Stomach smooth muscle (tissue), 2 donors: ENCODE measurements around the gene ZNF697.
A peak's percentile ranks its signal among the peaks of the same experiment; 100 is the strongest.
"Not testable (repeated sequence)": the region's sequence is repeated elsewhere in the genome, so short reads cannot be mapped to it uniquely, and the experiment has no call there.

Source experiments
- H3K27ac ChIP-seq: one replicate; pipeline ENCODE4 v1.7.0; 2013; ENCODE audit warnings: mild to moderate bottlenecking, low read length, inconsistent platforms
- H3K27me3 ChIP-seq, 2 donors: one replicate each; pipeline ENCODE4 v1.7.0; 2013; ENCODE audit warnings: low read length in 2 of 2; ENCODE audit not compliant: insufficient read depth in 2 of 2, control insufficient read depth in 1 of 2
- H3K36me3 ChIP-seq, 2 donors: one replicate each; pipeline ENCODE4 v1.7.0; 2013; ENCODE audit warnings: low read length in 2 of 2; ENCODE audit not compliant: control insufficient read depth in 2 of 2, insufficient read depth in 2 of 2
- H3K4me1 ChIP-seq: one replicate; pipeline ENCODE4 v1.7.0; 2013; ENCODE audit warnings: low read length; ENCODE audit not compliant: control insufficient read depth, insufficient read depth
- H3K4me3 ChIP-seq, 2 donors: one replicate each; pipeline ENCODE4 v1.7.0; 2013; ENCODE audit warnings: low read length in 2 of 2
- H3K9ac ChIP-seq, 2 donors: one replicate each; pipeline ENCODE4 v1.7.0; 2013; ENCODE audit warnings: low read length in 2 of 2, mild to moderate bottlenecking in 1 of 2
- H3K9me3 ChIP-seq, 2 donors: one replicate each; pipeline ENCODE4 v1.7.0; 2013; ENCODE audit warnings: low read length in 2 of 2; ENCODE audit not compliant: control insufficient read depth in 2 of 2
- donor health status: healthy.
- donor health status: Pancreatic carcinoma.

ZNF697 gene

GRCh38 chr1:119647734-119648619 is at the start of gene ZNF697:
Gene ZNF697 (minus strand): TSS chr1:119648266. CDS start chr1:119626100, 22,166 bp downstream.
- H3K27ac ChIP-seq = peak within 1 kb of the TSS; percentile 58
- no peaks in the 10 kb centered on the region for H3K27me3 ChIP-seq
- H3K9ac ChIP-seq = peak within 1 kb of the TSS; percentile 72 to 74
- H3K36me3 ChIP-seq = no peaks in the 10 kb centered on the region
- H3K4me1 ChIP-seq = peaks cover 7% of the 10 kb centered on the region
- peak within 1 kb of the TSS; percentile 80 to 87 for H3K4me3 ChIP-seq
- no peaks in the 10 kb centered on the region for H3K9me3 ChIP-seq

- Histone ChIP-seq H3K27me3 (no peaks in the 10 kb centered on the region), H3K4me1 (no peaks in the 10 kb centered on the region), H3K4me3 (no peak overlapping the region), H3K27ac (no peak overlapping the region), H3K36me3 (no peaks in the 10 kb centered on the region), H3K9me3 (peaks cover 0 to 3% of the 10 kb centered on the region in 2 donors), H3K9ac (no peak overlapping the region)
Observed at GRCh38 chr1:119697598-119697997, 49.5 kb upstream of the ZNF697 start.

- not testable (repeated sequence) for H3K4me3 ChIP-seq, H3K27me3 ChIP-seq, H3K9me3 ChIP-seq, H3K36me3 ChIP-seq, H3K9ac ChIP-seq, H3K27ac ChIP-seq, H3K4me1 ChIP-seq
Observed at GRCh38 chr1:119696863-119697262, 48.8 kb upstream of the ZNF697 start.

GRCh38 chr1:119689511-119689910 is 41.4 kb upstream of the ZNF697 start:
- H3K4me3 ChIP-seq = no peak overlapping the region
- H3K27me3 ChIP-seq = no peaks in the 10 kb centered on the region
- no peaks in the 10 kb centered on the region for H3K9me3 ChIP-seq
- no peaks in the 10 kb centered on the region for H3K4me1 ChIP-seq
- no peak overlapping the region for H3K9ac ChIP-seq
- no peaks in the 10 kb centered on the region for H3K36me3 ChIP-seq
- no peak overlapping the region for H3K27ac ChIP-seq

GRCh38 chr1:119688810-119689209 is 40.7 kb upstream of the ZNF697 start:
- no peaks in the 10 kb centered on the region for H3K4me1 ChIP-seq
- no peaks in the 10 kb centered on the region for H3K36me3 ChIP-seq
- H3K9ac ChIP-seq = no peak overlapping the region
- no peak overlapping the region for H3K4me3 ChIP-seq
- H3K27me3 ChIP-seq = no peaks in the 10 kb centered on the region
- no peaks in the 10 kb centered on the region for H3K9me3 ChIP-seq
- H3K27ac ChIP-seq = no peak overlapping the region

GRCh38 chr1:119687434-119688079 is 39.5 kb upstream of the ZNF697 start:
- Histone ChIP-seq H3K27me3 (no peaks in the 10 kb centered on the region), H3K4me1 (no peaks in the 10 kb centered on the region), H3K9me3 (no peaks in the 10 kb centered on the region), H3K27ac (no peak overlapping the region), H3K36me3 (no peaks in the 10 kb centered on the region), H3K4me3 (no peak overlapping the region), H3K9ac (no peak overlapping the region)

- Histone ChIP-seq H3K9me3 (no peaks in the 10 kb centered on the region), H3K4me1 (no peaks in the 10 kb centered on the region), H3K27ac (no peak overlapping the region), H3K27me3 (no peaks in the 10 kb centered on the region), H3K36me3 (no peaks in the 10 kb centered on the region), H3K4me3 (no peak overlapping the region), H3K9ac (no peak overlapping the region)
Observed at GRCh38 chr1:119686661-119687060, 38.6 kb upstream of the ZNF697 start.

- H3K36me3 ChIP-seq = no peaks in the 10 kb centered on the region
- H3K9ac ChIP-seq = no peak overlapping the region
- no peak overlapping the region for H3K27ac ChIP-seq
- no peaks in the 10 kb centered on the region for H3K4me1 ChIP-seq
- H3K4me3 ChIP-seq = no peak overlapping the region
- H3K9me3 ChIP-seq = no peaks in the 10 kb centered on the region
- H3K27me3 ChIP-seq = no peaks in the 10 kb centered on the region
Observed at GRCh38 chr1:119683893-119684292, 35.8 kb upstream of the ZNF697 start.

- Histone ChIP-seq H3K4me1 (no peaks in the 10 kb centered on the region), H3K9me3 (no peaks in the 10 kb centered on the region), H3K9ac (no peak overlapping the region), H3K36me3 (no peaks in the 10 kb centered on the region), H3K27me3 (no peaks in the 10 kb centered on the region), H3K4me3 (no peak overlapping the region), H3K27ac (no peak overlapping the region)
Observed at GRCh38 chr1:119682141-119682540, 34.1 kb upstream of the ZNF697 start.

- Histone ChIP-seq H3K9ac (no peak overlapping the region), H3K4me3 (no peak overlapping the region), H3K9me3 (no peaks in the 10 kb centered on the region), H3K27me3 (no peaks in the 10 kb centered on the region), H3K4me1 (no peaks in the 10 kb centered on the region), H3K27ac (no peak overlapping the region), H3K36me3 (no peaks in the 10 kb centered on the region)
Observed at GRCh38 chr1:119681560-119681959, 33.5 kb upstream of the ZNF697 start.

GRCh38 chr1:119680723-119681122 is 32.7 kb upstream of the ZNF697 start:
- no peak overlapping the region for H3K9ac ChIP-seq
- H3K27me3 ChIP-seq = no peaks in the 10 kb centered on the region
- H3K27ac ChIP-seq = no peak overlapping the region

More at GRCh38 chr1:119680723-119681122, 32.7 kb upstream of the ZNF697 start:
- H3K9me3 ChIP-seq = no peaks in the 10 kb centered on the region
- no peaks in the 10 kb centered on the region for H3K4me1 ChIP-seq
- H3K36me3 ChIP-seq = no peaks in the 10 kb centered on the region
- H3K4me3 ChIP-seq = no peak overlapping the region
